GM18498 (cell line): Measurements from ENCODE around the gene ATP8A2.

Source experiments
- ATAC-seq: cut with Tn5 transposase; IDR thresholded peaks from one replicate; pipeline ENCODE4 v1.9.1; 2021; ENCODE audit warnings: mild to moderate bottlenecking, moderate library complexity; ENCODE audit not compliant: unreplicated experiment

Gene ATP8A2

DNA sequence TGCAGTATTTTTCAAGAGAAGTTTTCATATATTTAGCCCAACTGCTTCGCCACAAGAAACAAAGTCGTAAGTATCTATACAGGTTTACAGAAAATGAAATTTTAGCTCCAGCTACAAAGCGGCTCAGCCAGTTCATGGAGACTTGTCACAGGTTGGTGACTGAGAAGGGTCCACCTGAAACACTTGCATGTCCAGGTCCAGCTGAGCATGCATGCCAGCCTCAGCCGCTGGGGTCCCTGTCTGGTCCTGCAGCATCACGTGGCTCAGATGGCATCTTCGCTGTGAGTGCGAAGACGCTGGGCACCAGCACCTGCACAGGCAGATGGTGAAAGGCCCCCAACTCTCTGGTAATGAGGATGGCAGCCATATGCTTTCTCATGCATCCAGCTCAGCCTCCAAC is 616.2 kb downstream of the ATP8A2 start:
- ATAC-seq: no peak

GRCh38 chr13:25988661-25989060 is 616.9 kb downstream of the ATP8A2 start:
- no peak for ATAC-seq

DNA sequence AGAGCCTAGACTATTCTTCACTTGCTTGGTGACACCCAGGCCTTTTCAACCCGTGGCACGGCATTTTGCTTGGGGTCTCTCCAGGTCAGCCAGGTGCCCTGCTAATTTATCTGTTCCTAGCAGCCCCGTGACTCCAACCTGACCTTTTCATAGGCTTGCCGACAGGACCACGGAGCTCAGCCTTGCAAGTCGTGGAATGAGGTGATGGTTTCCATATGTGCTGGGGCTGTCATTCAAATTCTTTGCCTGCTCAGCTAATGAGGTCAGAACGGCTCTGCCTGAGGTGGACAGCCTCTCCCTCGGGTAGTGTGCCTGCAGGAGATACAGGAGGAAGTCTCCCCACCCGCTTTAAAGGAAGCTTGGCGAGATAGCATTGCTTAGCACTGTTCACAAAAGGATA is 619.0 kb downstream of the ATP8A2 start:
- no peak for ATAC-seq

DNA sequence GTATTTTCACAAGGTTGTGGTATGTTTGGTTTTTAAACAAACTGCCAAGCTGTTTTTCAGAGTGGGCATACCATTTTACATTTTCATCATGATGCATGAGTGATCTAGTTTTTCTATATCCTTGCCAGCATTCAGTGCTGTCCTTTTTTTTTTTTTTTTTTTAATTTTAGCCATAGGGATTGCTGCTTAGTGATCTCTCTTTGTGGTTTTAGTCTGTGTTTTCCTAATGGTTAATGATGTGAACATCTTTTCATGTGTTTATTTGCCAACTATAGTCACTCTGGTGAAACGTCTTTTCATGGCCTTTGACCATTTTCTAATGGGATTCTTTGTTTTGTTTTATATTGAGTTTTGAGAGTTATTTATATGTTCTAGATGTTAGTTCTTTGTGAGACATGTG is 620.3 kb downstream of the ATP8A2 start:
- no peak for ATAC-seq

GRCh38 chr13:26007261-26008125 is 635.7 kb downstream of the ATP8A2 start:
- no peak for ATAC-seq

- ATAC-seq: no peak
Observed at GRCh38 chr13:26010487-26011207, 638.9 kb downstream of the ATP8A2 start.

- ATAC-seq: no peak
Observed at GRCh38 chr13:26011208-26011573, 639.4 kb downstream of the ATP8A2 start.

GRCh38 chr13:26011996-26012821 is 640.4 kb downstream of the ATP8A2 start:
- ATAC-seq: no peak

DNA sequence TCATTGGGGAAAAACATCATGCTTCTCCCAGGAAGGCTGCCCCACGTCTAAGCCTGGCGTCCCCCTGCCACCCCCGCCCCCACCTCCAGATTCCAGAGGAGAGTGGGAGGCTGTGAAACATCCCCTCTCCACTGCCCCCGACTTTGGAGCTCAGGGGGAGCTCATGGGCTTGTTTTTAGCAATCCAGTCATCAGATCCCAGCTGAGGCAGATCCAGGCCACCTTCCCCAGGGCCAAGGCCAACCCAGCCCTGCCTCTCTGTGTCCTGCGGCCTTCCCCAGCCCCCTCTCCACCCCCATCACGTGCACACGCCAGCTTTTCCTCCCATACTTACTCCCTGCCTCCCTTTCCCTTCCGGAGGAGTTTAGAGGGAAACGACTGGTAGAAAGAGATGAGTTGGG is 641.2 kb downstream of the ATP8A2 start:
- no peak for ATAC-seq

GRCh38 chr13:26015271-26016125 is 643.7 kb downstream of the ATP8A2 start:
- no peak for ATAC-seq

- no peak for ATAC-seq
Observed at GRCh38 chr13:26016189-26016588, 644.4 kb downstream of the ATP8A2 start.

DNA sequence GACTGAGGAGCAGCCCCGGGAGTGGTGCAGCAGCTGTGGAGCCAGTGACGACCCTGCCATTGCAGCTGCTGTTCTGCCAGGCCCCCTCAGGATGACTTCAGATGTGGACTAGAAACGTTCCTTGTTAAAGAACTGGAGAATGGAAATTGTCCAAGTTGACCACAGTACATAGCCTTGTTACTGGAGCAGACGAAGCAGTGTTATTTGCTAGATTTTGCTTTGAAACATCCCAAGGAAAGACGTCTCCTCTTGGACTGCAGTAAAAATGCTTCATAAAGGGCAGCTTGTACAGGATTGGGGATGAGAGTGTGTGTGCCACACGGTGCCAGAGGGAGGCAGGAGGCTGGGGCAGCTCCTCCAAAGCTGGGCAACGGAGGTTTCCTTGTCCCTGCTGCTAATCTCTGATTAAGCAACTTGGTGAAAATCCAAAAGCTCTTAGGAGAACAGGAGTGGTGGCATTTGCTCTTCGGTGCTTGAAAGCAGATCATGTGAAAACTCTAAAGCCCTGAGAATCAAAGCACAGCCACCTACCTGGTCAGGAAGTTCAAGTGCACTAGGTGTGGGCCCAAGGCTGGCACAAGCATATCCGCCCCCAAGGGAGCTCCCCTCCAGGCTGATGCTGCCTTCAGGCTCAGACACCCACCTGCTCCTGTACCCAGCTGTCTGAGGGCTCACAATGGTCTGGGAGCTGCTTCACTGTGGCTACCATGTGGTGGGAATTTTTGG is 645.6 kb downstream of the ATP8A2 start:
- ATAC-seq: no peak

DNA sequence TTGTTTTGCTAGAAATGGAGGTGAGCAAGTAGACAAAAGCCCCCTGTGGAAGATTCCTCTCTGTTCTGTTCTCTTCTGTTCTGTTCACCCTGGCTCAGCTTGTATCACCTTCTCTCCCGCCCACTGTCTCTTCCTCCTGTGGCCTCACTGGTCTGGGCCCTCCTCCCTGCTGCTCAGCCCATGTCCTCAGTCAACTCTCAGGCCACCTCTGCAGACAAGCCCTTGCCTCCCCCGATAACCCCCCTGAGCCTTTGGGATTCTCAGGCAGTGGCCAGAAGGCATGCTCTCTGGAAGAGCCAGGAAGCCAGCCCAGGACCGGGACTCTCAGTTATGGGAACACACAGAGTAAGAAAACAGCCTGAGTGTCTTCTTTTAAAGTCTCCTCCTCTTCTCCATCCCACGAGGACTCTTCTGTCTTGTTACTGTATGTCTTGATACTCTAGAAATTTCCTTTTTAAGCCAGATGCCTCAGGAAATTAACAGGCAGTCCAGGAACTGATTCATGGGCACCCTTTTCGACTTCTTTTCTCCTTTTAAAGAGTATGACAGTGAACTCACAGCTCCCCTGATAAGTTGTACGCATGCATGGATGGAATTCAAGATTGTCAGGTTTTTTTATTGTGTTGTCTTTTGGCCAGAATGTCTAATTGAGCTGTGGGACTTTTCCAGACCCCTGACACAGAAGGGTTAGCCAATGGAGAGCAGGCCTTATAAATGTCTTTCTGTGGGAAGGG is 646.3 kb downstream of the ATP8A2 start:
- ATAC-seq: no peak

DNA sequence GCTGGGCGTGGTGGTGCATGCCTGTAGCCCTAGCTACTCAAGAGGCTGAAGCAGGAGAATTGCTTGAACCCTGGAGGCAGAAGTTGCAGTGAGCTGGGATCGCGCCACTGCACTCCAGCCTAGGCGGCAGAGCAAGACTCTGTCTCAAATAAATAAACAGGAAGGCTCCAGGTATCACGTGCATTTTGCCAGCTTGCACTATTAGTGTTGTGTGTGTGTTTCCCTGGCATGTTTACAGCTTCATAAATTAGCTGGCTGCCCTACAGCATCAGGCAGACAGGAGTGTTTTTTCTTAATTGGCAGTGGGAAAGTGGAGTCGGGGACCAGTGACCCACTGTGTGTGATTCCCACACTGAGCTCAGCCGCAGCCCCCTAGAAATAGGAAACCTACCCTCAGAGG is 647.5 kb downstream of the ATP8A2 start:
- no peak for ATAC-seq

DNA sequence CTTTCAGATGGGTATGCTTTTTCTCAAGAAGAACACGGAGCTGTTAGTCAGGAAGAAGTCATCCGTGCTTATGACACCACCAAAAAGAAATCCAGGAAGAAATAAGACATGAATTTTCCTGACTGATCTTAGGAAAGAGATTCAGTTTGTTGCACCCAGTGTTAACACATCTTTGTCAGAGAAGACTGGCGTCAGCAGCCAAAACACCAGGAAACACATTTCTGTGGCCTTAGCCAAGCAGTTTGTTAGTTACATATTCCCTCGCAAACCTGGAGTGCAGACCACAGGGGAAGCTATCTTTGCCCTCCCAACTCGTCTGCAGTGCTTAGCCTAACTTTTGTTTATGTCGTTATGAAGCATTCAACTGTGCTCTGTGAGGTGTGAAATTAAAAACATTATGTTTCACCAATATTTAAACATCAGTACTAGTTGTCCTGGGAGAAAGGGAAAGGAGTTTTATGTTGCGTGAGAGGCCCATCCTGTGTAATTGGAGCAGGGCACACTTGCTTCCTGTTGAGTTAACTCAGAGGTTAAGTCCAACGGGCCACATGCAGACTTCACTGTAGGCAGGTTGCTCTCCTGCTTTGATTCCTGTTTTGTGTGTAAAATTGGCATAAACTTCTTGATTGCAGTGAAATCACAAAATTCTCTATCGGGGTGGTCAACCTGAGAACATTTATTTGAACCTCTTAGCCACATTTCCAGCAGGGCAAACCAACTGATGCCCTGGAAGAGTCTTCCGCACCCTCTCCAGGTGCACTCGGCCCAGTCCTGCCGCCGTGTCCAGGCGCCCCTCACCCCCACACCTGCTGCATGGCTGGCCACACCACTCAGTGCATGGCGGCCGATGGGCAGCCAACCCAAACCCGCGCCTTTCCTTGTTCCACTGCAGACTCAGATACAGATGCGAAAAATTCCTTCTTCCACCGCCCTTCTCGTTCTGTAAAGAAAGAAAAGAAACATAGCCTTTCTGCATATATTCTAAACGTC is 648.4 kb downstream of the ATP8A2 start:
- ATAC-seq: no peak

DNA sequence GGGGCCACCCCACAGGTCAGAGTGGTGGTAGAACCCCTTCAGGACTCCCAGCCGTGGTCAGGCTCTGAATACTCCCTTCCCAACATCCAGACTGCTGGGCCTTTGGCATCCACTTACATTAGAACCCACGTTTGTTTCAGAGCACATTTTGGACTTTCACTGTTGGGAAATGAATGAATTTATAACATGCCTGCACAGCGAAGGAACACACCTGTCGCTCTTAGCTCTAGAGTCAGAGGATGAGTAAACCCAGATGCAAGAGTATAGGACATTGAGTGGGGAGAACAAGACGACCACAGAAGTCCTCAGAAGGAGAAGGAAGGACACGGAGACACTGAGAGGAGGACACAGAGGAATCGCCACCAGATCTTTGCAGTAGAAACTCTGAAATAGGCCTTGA is 649.1 kb downstream of the ATP8A2 start:
- no peak for ATAC-seq

GRCh38 chr13:26021516-26021915 is 649.7 kb downstream of the ATP8A2 start:
- no peak for ATAC-seq

- ATAC-seq: no peak
Observed at GRCh38 chr13:26021956-26022355, 650.2 kb downstream of the ATP8A2 start.
